ENCODE measurements around the gene TSPEAR. TPM values are rescaled to one million over a fixed set of nuclear protein-coding genes. Genes with fewer than 3 reads are reported as not detected.

The TSPEAR gene
- total and polyA plus RNA-seq, 2 of the 13 experiments (the other 11 are each of a cell fraction or from before 2014, with no cell fraction given) = 0.07 to 0.32 TPM

DNA sequence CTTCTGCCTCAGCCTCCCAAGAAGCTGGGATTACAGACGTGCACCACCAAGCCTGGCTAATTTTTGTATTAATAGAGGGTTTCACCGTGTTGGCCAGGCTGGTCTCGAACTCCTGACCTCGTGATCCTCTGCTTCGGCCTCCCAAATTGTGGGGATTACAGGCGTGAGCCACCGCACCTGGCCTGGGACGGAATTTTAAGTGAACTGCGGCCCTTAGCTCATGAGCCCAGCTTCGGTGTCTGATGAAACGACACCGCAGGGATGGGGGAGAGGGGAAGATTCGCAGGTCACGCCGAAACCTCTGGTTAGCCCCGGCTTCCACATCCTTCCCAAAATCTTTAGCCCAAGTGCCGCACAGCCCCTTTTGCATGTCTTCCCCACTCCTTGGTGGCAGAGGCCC is 217.0 kb downstream of the TSPEAR start:
- Histone ChIP-seq H3K79me2 (ENCODE audit: insufficient read depth, low read length) (no peaks in the 10 kb centered on the region), H3K27ac (ENCODE audit: extremely low read length, insufficient read depth, low read length) (no peak overlapping the region), H3K9ac (ENCODE audit: insufficient read depth, low read depth, low read length) (no peak overlapping the region), H3K27me3 (ENCODE audit: control insufficient read depth in 1 of 2, insufficient read depth in 2 of 2, low read length in 2 of 2) (no peaks in the 10 kb centered on the region), H4K20me1 (ENCODE audit: insufficient read depth, low read length) (no peaks in the 10 kb centered on the region), H3K4me1 (ENCODE audit: insufficient read depth, low read length) (peaks cover 40% of the 10 kb centered on the region), H3K36me3 (replicated peaks in 1 of 2; ENCODE audit: control insufficient read depth in 1 of 2, insufficient read depth in 2 of 2, low read length in 2 of 2) (peaks cover 4 to 17% of the 10 kb centered on the region in 2 experiments; a peak in 4 of 5 replicates), H3K4me3 (replicated peaks in 1 of 3; ENCODE audit: insufficient read depth in 1 of 3, low read depth in 2 of 3, low read length in 3 of 3) (no peak overlapping the region), H3K4me2 (ENCODE audit: low read depth, low read length) (no peak overlapping the region), H2AFZ (ENCODE audit: low read length) (no peak overlapping the region), H3K9me3 (ENCODE audit: low read length) (peaks cover 19% of the 10 kb centered on the region)
- WGBS (ENCODE audit: low lambda C conversion rate) = 98% methylated on average over 17 of the region's 17 CpGs
- ATAC-seq (no peak), FAIRE-seq (no peak), DNase-seq (ENCODE audit: low spot score) (no peak)
- CTCF ChIA-PET (ENCODE audit: low intra/inter-chr PET ratio, low total read pairs) = no interaction called here
- TF ChIP-seq, protein P1, sequence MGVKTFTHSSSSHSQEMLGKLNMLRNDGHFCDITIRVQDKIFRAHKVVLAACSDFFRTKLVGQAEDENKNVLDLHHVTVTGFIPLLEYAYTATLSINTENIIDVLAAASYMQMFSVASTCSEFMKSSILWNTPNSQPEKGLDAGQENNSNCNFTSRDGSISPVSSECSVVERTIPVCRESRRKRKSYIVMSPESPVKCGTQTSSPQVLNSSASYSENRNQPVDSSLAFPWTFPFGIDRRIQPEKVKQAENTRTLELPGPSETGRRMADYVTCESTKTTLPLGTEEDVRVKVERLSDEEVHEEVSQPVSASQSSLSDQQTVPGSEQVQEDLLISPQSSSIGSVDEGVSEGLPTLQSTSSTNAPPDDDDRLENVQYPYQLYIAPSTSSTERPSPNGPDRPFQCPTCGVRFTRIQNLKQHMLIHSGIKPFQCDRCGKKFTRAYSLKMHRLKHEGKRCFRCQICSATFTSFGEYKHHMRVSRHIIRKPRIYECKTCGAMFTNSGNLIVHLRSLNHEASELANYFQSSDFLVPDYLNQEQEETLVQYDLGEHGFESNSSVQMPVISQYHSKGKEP (CRISPR knock-in tag; IDR thresholded peaks at IDR 0.05) = no peak
- TF ChIP-seq RBFOX2 (IDR thresholded peaks at IDR 0.05; ENCODE audit: low read depth, low read length) (no peak), SSRP1 (CRISPR knock-in tag; IDR thresholded peaks at IDR 0.05) (no peak), CAMTA2 (CRISPR knock-in tag; IDR thresholded peaks at IDR 0.05; ENCODE audit: borderline replicate concordance) (no peak), GPN1 (CRISPR knock-in tag; IDR thresholded peaks at IDR 0.05; ENCODE audit: borderline replicate concordance) (no peak), ZBTB7A (CRISPR knock-in tag; IDR thresholded peaks at IDR 0.05) (no peak), ZNF652 (CRISPR knock-in tag; IDR thresholded peaks at IDR 0.05; ENCODE audit: borderline replicate concordance, low read depth) (no peak)
- TF ChIP-seq, protein P2, sequence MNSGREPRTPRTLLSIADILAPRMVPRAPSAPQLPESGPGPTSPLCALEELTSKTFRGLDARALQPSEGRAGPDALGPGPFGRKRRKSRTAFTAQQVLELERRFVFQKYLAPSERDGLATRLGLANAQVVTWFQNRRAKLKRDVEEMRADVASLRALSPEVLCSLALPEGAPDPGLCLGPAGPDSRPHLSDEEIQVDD (CRISPR knock-in tag; IDR thresholded peaks at IDR 0.05; ENCODE audit: borderline replicate concordance) = no peak
- TF ChIP-seq, protein P3, sequence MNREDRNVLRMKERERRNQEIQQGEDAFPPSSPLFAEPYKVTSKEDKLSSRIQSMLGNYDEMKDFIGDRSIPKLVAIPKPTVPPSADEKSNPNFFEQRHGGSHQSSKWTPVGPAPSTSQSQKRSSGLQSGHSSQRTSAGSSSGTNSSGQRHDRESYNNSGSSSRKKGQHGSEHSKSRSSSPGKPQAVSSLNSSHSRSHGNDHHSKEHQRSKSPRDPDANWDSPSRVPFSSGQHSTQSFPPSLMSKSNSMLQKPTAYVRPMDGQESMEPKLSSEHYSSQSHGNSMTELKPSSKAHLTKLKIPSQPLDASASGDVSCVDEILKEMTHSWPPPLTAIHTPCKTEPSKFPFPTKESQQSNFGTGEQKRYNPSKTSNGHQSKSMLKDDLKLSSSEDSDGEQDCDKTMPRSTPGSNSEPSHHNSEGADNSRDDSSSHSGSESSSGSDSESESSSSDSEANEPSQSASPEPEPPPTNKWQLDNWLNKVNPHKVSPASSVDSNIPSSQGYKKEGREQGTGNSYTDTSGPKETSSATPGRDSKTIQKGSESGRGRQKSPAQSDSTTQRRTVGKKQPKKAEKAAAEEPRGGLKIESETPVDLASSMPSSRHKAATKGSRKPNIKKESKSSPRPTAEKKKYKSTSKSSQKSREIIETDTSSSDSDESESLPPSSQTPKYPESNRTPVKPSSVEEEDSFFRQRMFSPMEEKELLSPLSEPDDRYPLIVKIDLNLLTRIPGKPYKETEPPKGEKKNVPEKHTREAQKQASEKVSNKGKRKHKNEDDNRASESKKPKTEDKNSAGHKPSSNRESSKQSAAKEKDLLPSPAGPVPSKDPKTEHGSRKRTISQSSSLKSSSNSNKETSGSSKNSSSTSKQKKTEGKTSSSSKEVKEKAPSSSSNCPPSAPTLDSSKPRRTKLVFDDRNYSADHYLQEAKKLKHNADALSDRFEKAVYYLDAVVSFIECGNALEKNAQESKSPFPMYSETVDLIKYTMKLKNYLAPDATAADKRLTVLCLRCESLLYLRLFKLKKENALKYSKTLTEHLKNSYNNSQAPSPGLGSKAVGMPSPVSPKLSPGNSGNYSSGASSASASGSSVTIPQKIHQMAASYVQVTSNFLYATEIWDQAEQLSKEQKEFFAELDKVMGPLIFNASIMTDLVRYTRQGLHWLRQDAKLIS (CRISPR knock-in tag; IDR thresholded peaks at IDR 0.05) = no peak
- TF ChIP-seq, protein P4, sequence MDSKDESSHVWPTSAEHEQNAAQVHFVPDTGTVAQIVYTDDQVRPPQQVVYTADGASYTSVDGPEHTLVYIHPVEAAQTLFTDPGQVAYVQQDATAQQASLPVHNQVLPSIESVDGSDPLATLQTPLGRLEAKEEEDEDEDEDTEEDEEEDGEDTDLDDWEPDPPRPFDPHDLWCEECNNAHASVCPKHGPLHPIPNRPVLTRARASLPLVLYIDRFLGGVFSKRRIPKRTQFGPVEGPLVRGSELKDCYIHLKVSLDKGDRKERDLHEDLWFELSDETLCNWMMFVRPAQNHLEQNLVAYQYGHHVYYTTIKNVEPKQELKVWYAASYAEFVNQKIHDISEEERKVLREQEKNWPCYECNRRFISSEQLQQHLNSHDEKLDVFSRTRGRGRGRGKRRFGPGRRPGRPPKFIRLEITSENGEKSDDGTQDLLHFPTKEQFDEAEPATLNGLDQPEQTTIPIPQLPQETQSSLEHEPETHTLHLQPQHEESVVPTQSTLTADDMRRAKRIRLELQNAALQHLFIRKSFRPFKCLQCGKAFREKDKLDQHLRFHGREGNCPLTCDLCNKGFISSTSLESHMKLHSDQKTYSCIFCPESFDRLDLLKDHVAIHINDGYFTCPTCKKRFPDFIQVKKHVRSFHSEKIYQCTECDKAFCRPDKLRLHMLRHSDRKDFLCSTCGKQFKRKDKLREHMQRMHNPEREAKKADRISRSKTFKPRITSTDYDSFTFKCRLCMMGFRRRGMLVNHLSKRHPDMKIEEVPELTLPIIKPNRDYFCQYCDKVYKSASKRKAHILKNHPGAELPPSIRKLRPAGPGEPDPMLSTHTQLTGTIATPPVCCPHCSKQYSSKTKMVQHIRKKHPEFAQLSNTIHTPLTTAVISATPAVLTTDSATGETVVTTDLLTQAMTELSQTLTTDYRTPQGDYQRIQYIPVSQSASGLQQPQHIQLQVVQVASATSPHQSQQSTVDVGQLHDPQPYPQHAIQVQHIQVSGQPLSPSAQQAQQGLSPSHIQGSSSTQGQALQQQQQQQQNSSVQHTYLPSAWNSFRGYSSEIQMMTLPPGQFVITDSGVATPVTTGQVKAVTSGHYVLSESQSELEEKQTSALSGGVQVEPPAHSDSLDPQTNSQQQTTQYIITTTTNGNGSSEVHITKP (CRISPR knock-in tag; IDR thresholded peaks at IDR 0.05; ENCODE audit: low read depth) = no peak
- intact Hi-C loops (cut with micrococcal nuclease; ENCODE audit: unreplicated experiment) (no loop called here), in situ Hi-C loops (cut with HindIII; ENCODE audit: extremely low pct_ligation_motif_present, low pct_unique_long_range_greater_than_20kb) (no loop called here)
- POLR2A ChIA-PET = interaction anchor here (3.8 kb wide), 1 partner anchor 12 kb away, joined by 28 read pairs; no protein-coding TSS in a partner anchor
- BruUV-seq (replicated peaks) = no TSS peak
